Hepatic stellate cell (primary cell): ENCODE data around the gene SZRD1.

ENCODE experiments used
- DNase-seq: peaks from one replicate; pipeline ENCODE4 v3.0.0; 2011; ENCODE audit warnings: low spot score

Gene SZRD1

GRCh38 chr1:16397120-16397519, 30.1 kb downstream of the SZRD1 start:
- no peak for DNase-seq

GRCh38 chr1:16398371-16398953, 31.4 kb downstream of the SZRD1 start:
- DNase-seq, result no peak

- DNase-seq, result no peak
These were observed 35.7 kb downstream of the SZRD1 start for GRCh38 chr1:16402742-16403141.

- DNase-seq, result no peak
These were observed 38.4 kb downstream of the SZRD1 start for GRCh38 chr1:16405441-16405840.

- DNase-seq, result no peak
These were observed 39.8 kb downstream of the SZRD1 start for GRCh38 chr1:16406868-16407267.

- no peak for DNase-seq
These were observed 42.6 kb downstream of the SZRD1 start for GRCh38 chr1:16409536-16410152.

- no peak for DNase-seq
These were observed 43.8 kb downstream of the SZRD1 start for GRCh38 chr1:16410803-16411202.

- no peak for DNase-seq
These were observed 46.1 kb downstream of the SZRD1 start for GRCh38 chr1:16413191-16413590.

- no peak for DNase-seq
These were observed 51.9 kb downstream of the SZRD1 start for GRCh38 chr1:16418823-16419425.

GRCh38 chr1:16420424-16421118, 53.5 kb downstream of the SZRD1 start:
- DNase-seq, result no peak

- DNase-seq, result no peak
These were observed 54.2 kb downstream of the SZRD1 start for GRCh38 chr1:16421201-16421600.

- no peak for DNase-seq
These were observed 55.0 kb downstream of the SZRD1 start for GRCh38 chr1:16422041-16422440.

- no peak for DNase-seq
These were observed 58.3 kb downstream of the SZRD1 start for GRCh38 chr1:16425125-16426025.

GRCh38 chr1:16430606-16431005, 63.6 kb downstream of the SZRD1 start:
- no peak for DNase-seq

- no peak for DNase-seq
These were observed 66.0 kb downstream of the SZRD1 start for GRCh38 chr1:16433030-16433429.

GRCh38 chr1:16434007-16434406, 67.0 kb downstream of the SZRD1 start:
- no peak for DNase-seq

GRCh38 chr1:16434501-16434900, 67.5 kb downstream of the SZRD1 start:
- no peak for DNase-seq

- DNase-seq, result no peak
These were observed 70.0 kb downstream of the SZRD1 start, which contains the start of gene SPATA21 for GRCh38 chr1:16436946-16437474. TSS of gene SPATA21 (minus strand) at chr1:16437424. CDS start at chr1:16431371, 6,053 bp downstream.

- DNase-seq, result no peak
These were observed 71.5 kb downstream of the SZRD1 start for GRCh38 chr1:16438516-16438915.

- DNase-seq, result no peak
These were observed 71.9 kb downstream of the SZRD1 start for GRCh38 chr1:16438924-16439323.

GRCh38 chr1:16440131-16440469, 73.1 kb downstream of the SZRD1 start:
- DNase-seq, result no peak
